Measurements from ENCODE around the gene ATP13A3.

The ATP13A3 gene

GRCh38 chr3:194382196-194382891 is 104.5 kb downstream of the ATP13A3 start:
- in situ Hi-C loops (cut with MboI; ENCODE audit: low pct_unique_long_range_greater_than_20kb, low sequenced_read_pairs): no loop called here

GRCh38 chr3:194381460-194381875 is 105.3 kb downstream of the ATP13A3 start:
- in situ Hi-C loops (cut with MboI; ENCODE audit: low pct_unique_long_range_greater_than_20kb, low sequenced_read_pairs): no loop called here
- no peak for DNase-seq

More at GRCh38 chr3:194382196-194382891, 104.5 kb downstream of the ATP13A3 start:
- DNase-seq: no peak

- in situ Hi-C loops (cut with MboI; ENCODE audit: low pct_unique_long_range_greater_than_20kb, low sequenced_read_pairs): no loop called here
These were observed 106.5 kb downstream of the ATP13A3 start for GRCh38 chr3:194380326-194380725.

GRCh38 chr3:194379651-194380050 is 107.2 kb downstream of the ATP13A3 start:
- no peak for DNase-seq
- in situ Hi-C loops (cut with MboI; ENCODE audit: low pct_unique_long_range_greater_than_20kb, low sequenced_read_pairs): no loop called here

More at GRCh38 chr3:194380326-194380725, 106.5 kb downstream of the ATP13A3 start:
- no peak for DNase-seq

GRCh38 chr3:194379231-194379630 is 107.6 kb downstream of the ATP13A3 start:
- in situ Hi-C loops (cut with MboI; ENCODE audit: low pct_unique_long_range_greater_than_20kb, low sequenced_read_pairs): no loop called here
- no peak for DNase-seq

GRCh38 chr3:194377708-194378107 is 109.1 kb downstream of the ATP13A3 start:
- in situ Hi-C loops (cut with MboI; ENCODE audit: low pct_unique_long_range_greater_than_20kb, low sequenced_read_pairs): no loop called here
- DNase-seq: no peak

GRCh38 chr3:194376241-194376560 is 110.6 kb downstream of the ATP13A3 start:
- no peak for DNase-seq
- in situ Hi-C loops (cut with MboI; ENCODE audit: low pct_unique_long_range_greater_than_20kb, low sequenced_read_pairs): no loop called here

GRCh38 chr3:194375473-194376240 is 111.1 kb downstream of the ATP13A3 start:
- no peak for DNase-seq
- in situ Hi-C loops (cut with MboI; ENCODE audit: low pct_unique_long_range_greater_than_20kb, low sequenced_read_pairs): no loop called here

GRCh38 chr3:194374935-194375334 is 111.9 kb downstream of the ATP13A3 start:
- in situ Hi-C loops (cut with MboI; ENCODE audit: low pct_unique_long_range_greater_than_20kb, low sequenced_read_pairs): no loop called here
- no peak for DNase-seq

- DNase-seq: no peak
- in situ Hi-C loops (cut with MboI; ENCODE audit: low pct_unique_long_range_greater_than_20kb, low sequenced_read_pairs): no loop called here
These were observed 112.9 kb downstream of the ATP13A3 start for GRCh38 chr3:194373899-194374298.

- no peak for DNase-seq
These were observed 113.8 kb downstream of the ATP13A3 start for GRCh38 chr3:194373028-194373427.

GRCh38 chr3:194370753-194371152 is 116.0 kb downstream of the ATP13A3 start:
- DNase-seq: no peak
- in situ Hi-C loops (cut with MboI; ENCODE audit: low pct_unique_long_range_greater_than_20kb, low sequenced_read_pairs): no loop called here

More at GRCh38 chr3:194373028-194373427, 113.8 kb downstream of the ATP13A3 start:
- in situ Hi-C loops (cut with MboI; ENCODE audit: low pct_unique_long_range_greater_than_20kb, low sequenced_read_pairs): no loop called here

GRCh38 chr3:194369522-194370279 is 117.1 kb downstream of the ATP13A3 start, which contains the start of gene LRRC15:
Gene LRRC15 (minus strand): TSS chr3:194369743. CDS start chr3:194361043, 8,700 bp downstream.
- DNase-seq: no peak
- in situ Hi-C loops (cut with MboI; ENCODE audit: low pct_unique_long_range_greater_than_20kb, low sequenced_read_pairs): no loop called here

GRCh38 chr3:194368918-194369317 is 117.9 kb downstream of the ATP13A3 start:
- no peak for DNase-seq
- in situ Hi-C loops (cut with MboI; ENCODE audit: low pct_unique_long_range_greater_than_20kb, low sequenced_read_pairs): no loop called here

- no peak for DNase-seq
- in situ Hi-C loops (cut with MboI; ENCODE audit: low pct_unique_long_range_greater_than_20kb, low sequenced_read_pairs): no loop called here
These were observed 118.6 kb downstream of the ATP13A3 start for GRCh38 chr3:194367992-194368841.

GRCh38 chr3:194365978-194366490 is 120.8 kb downstream of the ATP13A3 start:
- in situ Hi-C loops (cut with MboI; ENCODE audit: low pct_unique_long_range_greater_than_20kb, low sequenced_read_pairs): no loop called here

GRCh38 chr3:194365526-194365925 is 121.3 kb downstream of the ATP13A3 start:
- in situ Hi-C loops (cut with MboI; ENCODE audit: low pct_unique_long_range_greater_than_20kb, low sequenced_read_pairs): no loop called here
- DNase-seq: no peak

More at GRCh38 chr3:194365978-194366490, 120.8 kb downstream of the ATP13A3 start:
- DNase-seq: no peak

GRCh38 chr3:194364652-194365434 is 122.0 kb downstream of the ATP13A3 start:
- DNase-seq: no peak
- in situ Hi-C loops (cut with MboI; ENCODE audit: low pct_unique_long_range_greater_than_20kb, low sequenced_read_pairs): no loop called here

Data from KBM-7 (cell line).